Gastroesophageal sphincter (tissue), 3 donors: ENCODE measurements around the gene SLC25A10.

Source experiments
- POLR2A ChIP-seq, 2 donors: fragments of 450-650 bp; IDR thresholded peaks; one replicate each; pipeline ENCODE4 v1.6.1; 2017; ENCODE audit warnings: antibody characterized with exemption in 2 of 2, mild to moderate bottlenecking in 2 of 2, moderate library complexity in 1 of 2
- TF ChIP-seq, protein P1 (sequence below), 4 experiments: fragments of 200-600 bp in 2 of 4; fragments of 450-650 bp in 2 of 4; sonication (generic) in 1 of 4; IDR thresholded peaks; one replicate each; pipeline ENCODE4 v1.5.1; 2017 to 2019; ENCODE audit warnings: antibody characterized with exemption in 4 of 4, mild to moderate bottlenecking in 2 of 4, moderate library complexity in 2 of 4

DNA sequence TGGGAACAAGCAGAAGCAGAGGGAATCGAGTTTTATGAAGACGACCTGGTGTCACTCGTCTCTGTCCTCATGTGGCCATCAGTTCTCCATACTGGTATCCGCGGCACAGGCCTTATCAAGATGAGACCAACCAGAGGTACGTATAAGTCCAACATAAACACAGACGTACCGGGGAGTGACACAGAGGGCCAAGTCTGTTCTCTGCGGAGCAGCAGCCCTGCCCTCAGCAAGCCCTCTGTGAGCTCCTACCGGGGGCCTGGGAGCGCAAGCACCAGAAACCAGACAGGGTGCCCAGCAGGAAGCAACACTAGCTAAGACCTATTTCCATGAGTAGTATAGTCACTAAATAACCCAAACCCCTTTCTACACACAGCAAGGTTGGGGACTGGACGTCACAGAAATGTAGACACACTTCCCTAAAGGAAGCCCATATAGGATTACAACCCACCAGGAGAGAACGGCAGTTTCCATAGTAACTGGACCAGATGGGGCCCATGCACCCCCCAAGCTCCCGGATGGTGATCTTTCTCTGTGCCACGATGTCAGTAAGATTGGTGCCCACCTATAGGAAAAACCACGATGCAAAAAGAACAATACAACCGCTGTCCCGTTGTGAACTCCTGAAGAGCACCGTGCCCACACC is 29.4 kb upstream of the SLC25A10 start:
- TF ChIP-seq, protein P1, sequence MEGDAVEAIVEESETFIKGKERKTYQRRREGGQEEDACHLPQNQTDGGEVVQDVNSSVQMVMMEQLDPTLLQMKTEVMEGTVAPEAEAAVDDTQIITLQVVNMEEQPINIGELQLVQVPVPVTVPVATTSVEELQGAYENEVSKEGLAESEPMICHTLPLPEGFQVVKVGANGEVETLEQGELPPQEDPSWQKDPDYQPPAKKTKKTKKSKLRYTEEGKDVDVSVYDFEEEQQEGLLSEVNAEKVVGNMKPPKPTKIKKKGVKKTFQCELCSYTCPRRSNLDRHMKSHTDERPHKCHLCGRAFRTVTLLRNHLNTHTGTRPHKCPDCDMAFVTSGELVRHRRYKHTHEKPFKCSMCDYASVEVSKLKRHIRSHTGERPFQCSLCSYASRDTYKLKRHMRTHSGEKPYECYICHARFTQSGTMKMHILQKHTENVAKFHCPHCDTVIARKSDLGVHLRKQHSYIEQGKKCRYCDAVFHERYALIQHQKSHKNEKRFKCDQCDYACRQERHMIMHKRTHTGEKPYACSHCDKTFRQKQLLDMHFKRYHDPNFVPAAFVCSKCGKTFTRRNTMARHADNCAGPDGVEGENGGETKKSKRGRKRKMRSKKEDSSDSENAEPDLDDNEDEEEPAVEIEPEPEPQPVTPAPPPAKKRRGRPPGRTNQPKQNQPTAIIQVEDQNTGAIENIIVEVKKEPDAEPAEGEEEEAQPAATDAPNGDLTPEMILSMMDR (IDR thresholded peaks at IDR 0.05) = no peak
- TF ChIP-seq POLR2A (IDR thresholded peaks at IDR 0.05) = no peak
